HG03520 (cell line): ENCODE measurements around the gene SOX2.
"Not testable (repeated sequence)": the region's sequence is repeated elsewhere in the genome, so short reads cannot be mapped to it uniquely, and the experiment has no call there.

Experiments
- ATAC-seq: cut with Tn5 transposase; IDR thresholded peaks from one replicate; pipeline ENCODE4 v1.9.1; 2021; ENCODE audit warnings: mild to moderate bottlenecking, moderate library complexity; ENCODE audit not compliant: unreplicated experiment

Gene SOX2

DNA sequence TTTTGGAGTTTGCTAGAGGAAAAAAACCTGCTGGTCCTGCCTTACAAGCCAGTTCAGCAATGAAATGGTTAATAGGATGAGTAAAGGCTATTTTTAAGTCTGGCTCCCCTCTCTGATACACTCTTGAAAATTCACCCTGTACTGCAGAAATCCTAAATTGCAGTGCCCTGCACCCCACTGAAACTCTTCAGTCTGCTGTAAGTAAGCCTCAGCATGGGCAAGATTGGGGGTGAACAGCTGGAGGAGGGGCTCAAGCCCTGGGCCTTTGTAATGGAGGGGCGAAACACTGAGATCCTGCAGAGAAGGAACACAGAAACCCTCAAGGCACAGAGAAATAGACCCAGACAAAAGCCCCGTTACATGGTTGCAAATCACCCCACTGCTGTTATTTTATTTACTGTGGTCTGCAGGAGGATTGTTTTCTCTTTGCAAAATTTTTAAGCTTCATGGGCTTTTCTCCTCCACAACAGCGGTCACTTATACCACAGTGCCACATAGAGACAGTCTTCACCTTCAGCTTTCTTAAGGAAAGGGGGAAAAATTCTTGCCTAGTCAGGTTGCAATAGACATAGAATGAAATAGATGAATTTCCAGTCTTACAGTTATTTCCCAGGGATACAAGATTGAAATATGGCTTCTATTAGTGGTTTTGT lies 45.0 kb downstream of the SOX2 start:
- ATAC-seq, result no peak

DNA sequence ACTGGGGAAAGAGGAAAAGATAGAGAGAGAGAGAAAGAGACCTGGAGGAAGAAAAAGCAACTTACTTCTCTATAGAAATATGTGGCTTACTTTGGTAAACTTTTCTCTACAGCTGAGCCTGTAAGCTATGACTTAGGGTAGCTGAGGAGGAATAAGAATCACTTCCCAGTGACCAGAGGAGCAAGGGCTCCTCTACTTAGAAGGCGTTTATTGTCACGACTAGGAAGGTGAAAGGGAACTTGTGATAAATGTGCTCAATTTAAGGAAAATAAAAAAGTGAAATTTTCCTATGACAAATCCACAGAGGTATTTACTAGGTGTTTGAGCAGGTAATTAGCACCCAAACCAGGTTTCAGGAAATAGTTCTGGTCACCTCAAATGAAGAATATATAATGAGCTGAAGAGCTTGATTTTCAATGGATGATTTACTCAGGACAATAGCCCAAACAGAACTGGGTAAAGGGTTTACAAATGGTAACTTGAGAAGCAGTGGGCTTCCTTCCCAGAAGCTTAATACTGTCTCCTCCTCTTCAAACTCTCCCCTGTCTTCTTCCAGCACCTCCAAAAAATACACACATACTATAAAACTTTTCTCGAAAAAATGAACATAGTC lies 46.1 kb downstream of the SOX2 start:
- ATAC-seq, result no peak

DNA sequence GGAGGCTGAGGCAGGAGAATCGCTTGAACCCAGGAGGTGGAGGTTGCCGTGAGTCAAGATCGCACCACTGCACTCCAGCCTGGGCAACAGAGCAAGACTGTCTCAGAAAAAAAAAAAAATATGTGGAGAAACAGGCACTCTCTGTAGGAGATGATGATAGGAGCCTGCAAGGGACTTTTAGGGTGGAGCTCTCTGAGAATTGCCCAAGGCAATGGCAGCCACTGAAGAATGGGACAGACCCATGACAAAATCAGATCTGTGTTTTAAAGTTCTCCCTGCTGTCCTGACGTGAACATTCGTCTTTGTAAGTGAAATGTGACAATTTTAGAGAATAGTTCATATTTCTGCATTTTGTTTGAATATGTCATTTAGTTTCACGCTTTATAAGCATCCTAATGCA lies 50.2 kb downstream of the SOX2 start:
- ATAC-seq, result no peak

DNA sequence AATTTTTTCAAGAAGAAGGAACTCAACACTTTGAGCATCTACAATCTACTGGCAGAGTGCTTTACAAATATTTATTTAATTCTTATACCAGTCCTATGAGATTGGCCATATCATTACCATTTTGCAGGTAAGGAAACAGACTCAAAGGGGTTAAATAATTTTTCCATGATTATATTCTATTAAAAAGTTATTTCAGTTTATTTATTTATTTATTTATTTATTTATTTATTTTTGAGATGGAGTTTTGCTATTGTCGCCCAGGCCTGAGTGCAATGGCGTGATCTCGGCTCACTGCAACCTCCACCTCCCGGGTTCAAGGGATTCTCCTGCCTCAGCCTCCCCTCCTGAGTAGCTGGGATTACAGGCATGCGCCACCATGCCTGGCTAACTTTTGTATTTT lies 52.3 kb downstream of the SOX2 start:
- ATAC-seq, result not testable (repeated sequence)
